NCI-H187 treated with DMSO at 0.1 percent for 48 hours (cell line): ENCODE data around the gene OR6C70.
"Not testable (repeated sequence)": the region's sequence is repeated elsewhere in the genome, so short reads cannot be mapped to it uniquely, and the experiment has no call there.

ENCODE experiments used
- DNase-seq: peaks from one replicate; lab custom pipeline; 2025; lab: John Stamatoyannopoulos, UW

OR6C70 gene

GRCh38 chr12:55470088-55470829 lies at the start of gene OR6C70:
Gene OR6C70 (minus strand): TSS chr12:55470138. CDS start chr12:55470138, 0 bp downstream.
- no peak for DNase-seq

GRCh38 chr12:55516391-55516790 lies 46.5 kb upstream of the OR6C70 start:
- DNase-seq, result no peak

- no peak for DNase-seq
These were observed 45.8 kb upstream of the OR6C70 start for GRCh38 chr12:55515696-55516095.

- DNase-seq, result no peak
These were observed 31.7 kb upstream of the OR6C70 start for GRCh38 chr12:55501601-55502000.

DNA sequence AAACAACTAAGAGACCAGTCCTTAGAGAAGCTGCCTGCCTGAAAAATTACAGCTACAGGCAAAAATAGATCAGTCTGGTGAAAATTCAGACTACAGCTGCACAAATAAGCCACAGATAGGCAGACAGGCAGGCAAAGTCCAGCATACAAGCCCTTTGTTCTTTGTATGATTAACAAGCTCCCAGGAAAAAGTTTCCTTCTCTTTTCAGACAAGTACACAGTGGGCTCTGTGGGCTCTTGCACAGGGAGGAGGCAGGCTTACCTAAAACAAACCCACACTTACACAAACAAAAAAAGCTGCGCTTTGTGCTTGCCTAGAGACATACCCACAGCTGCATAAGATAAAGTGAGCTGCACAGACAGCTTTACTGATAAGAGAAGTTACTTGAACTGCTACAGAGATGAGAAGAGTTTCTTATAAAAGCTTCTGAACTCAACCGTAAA lies 29.9 kb upstream of the OR6C70 start:
- DNase-seq, result no peak

GRCh38 chr12:55499231-55499630 lies 29.3 kb upstream of the OR6C70 start:
- DNase-seq, result no peak

DNA sequence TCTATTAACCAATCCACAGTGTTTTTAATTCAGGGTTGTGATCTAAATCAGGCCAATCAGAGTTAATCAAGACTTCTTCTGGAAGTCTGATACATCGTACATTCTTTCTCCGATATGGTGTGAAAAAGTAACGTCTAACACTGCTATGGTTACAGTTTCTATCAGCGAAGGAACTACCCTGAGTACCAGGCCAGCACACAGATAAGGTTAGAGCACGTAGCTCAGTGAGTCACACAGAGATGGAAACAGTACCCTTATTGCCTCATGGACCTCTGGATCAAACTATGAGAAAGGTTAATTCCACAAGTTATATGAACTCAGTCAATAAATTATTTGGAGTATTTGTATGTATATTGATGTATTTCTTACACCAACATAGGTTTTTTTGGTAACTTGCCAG lies 25.6 kb upstream of the OR6C70 start:
- no peak for DNase-seq

DNA sequence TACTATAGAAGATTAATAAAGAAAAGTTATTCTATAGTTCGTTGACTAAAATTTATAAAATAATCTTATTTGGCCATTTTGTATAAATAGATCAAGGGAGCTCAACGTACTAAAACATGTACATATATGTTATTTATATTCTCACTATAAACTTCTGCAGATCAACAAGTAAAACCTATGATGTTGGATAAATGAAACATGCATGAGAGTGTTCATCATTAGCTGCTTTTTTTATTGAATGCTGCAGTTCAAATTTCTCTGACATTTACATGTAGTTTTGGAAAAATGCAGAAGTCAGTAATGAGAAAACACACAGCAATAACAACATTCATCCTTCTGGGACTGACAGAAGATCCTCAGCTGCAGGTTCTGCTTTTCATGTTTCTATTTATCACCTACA lies 22.1 kb upstream of the OR6C70 start, which contains the start of gene OR6C68:
TSS of gene OR6C68 (plus strand) at position 301 of the 400 bp plus-strand sequence. CDS start at position 301, 0 bp downstream.
- no peak for DNase-seq

- DNase-seq, result not testable (repeated sequence)
These were observed 14.3 kb upstream of the OR6C70 start for GRCh38 chr12:55484284-55484683.

DNA sequence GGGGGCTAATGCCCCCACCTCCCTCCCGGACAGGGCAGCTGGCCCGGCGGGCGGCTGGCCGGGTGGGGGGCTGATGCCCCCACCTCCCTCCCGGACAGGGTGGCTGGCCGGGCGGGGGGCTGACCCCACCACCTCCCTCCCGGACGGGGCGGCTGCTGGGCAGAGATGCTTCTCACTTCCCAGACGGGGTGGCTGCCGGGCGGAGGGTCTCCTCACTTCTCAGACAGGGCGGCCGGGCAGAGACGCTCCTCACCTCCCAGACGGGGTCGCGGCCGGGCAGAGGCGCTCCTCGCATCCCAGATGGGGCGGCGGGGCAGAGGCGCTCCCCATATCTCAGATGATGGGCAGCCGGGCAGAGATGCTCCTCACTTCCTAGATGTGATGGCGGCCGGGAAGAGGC lies 9.2 kb upstream of the OR6C70 start:
- not testable (repeated sequence) for DNase-seq

GRCh38 chr12:55472264-55472663 lies 2.3 kb upstream of the OR6C70 start:
- no peak for DNase-seq

GRCh38 chr12:55469291-55469690 lies 647 bp downstream of the OR6C70 start:
- DNase-seq, result no peak

- DNase-seq, result no peak
These were observed 2.1 kb downstream of the OR6C70 start for GRCh38 chr12:55467836-55468235.

DNA sequence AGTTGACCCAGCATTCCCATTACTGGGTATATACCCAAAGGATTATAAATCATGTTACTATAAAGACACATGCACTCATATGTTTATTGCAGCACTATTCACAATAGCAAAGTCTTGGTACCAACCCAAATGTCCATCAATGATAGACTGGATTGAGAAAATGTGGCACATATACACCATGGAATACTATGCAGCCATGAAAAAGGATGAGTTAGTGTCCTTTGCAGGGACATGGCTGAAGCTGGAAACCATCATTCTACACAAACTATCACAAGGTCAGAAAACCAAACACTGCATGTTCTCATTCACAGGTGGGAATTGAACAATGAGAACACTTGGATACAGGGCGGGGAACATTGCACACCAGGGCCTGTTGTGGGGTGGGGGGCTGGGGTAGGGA lies 5.0 kb downstream of the OR6C70 start:
- DNase-seq, result not testable (repeated sequence)

DNA sequence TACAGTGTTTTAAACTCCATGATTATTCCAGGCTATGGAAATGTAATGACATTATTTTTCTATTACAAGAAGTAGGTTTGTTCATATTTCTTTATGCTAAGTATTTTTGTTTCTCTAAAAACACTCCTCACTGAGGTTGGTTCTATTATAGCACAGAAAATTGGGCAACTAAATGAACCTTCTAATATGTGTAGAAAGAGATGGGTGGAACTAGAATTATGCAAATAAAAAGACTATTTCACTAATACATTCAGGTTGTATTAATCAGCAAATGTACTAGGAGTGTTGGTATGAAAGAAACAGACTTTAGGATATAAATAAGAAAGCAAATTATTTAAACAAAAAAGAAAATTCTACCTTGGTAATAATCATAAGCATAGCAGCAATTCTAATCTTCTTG lies 21.1 kb downstream of the OR6C70 start:
- DNase-seq, result no peak

GRCh38 chr12:55446326-55446725 lies 23.6 kb downstream of the OR6C70 start:
- no peak for DNase-seq

- no peak for DNase-seq
These were observed 24.6 kb downstream of the OR6C70 start for GRCh38 chr12:55445357-55445756.

- DNase-seq, result no peak
These were observed 26.2 kb downstream of the OR6C70 start, which contains the start of gene OR6C2 for GRCh38 chr12:55443776-55444175. Gene OR6C2 (plus strand): TSS chr12:55444076. CDS start chr12:55452214, 8,138 bp downstream.

DNA sequence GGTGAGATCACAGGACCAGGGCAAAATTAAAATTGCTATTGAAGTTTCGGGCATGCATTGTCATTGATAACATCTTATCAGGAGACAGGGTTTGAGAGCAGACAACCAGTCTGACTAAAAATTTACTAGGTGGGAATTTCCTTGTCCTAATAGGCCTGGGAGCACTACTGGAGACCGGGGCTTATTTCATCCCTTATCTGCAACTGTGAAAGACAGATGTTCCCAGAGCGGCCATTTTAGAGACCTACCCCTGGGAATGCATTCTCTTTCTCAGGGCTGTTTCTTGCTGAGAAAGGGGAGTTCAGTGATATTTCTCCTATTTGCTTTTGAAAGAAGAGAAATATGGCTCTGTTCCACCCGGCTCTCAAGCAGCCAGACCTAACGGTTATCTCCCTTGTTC lies 28.7 kb downstream of the OR6C70 start:
- DNase-seq, result not testable (repeated sequence)

DNA sequence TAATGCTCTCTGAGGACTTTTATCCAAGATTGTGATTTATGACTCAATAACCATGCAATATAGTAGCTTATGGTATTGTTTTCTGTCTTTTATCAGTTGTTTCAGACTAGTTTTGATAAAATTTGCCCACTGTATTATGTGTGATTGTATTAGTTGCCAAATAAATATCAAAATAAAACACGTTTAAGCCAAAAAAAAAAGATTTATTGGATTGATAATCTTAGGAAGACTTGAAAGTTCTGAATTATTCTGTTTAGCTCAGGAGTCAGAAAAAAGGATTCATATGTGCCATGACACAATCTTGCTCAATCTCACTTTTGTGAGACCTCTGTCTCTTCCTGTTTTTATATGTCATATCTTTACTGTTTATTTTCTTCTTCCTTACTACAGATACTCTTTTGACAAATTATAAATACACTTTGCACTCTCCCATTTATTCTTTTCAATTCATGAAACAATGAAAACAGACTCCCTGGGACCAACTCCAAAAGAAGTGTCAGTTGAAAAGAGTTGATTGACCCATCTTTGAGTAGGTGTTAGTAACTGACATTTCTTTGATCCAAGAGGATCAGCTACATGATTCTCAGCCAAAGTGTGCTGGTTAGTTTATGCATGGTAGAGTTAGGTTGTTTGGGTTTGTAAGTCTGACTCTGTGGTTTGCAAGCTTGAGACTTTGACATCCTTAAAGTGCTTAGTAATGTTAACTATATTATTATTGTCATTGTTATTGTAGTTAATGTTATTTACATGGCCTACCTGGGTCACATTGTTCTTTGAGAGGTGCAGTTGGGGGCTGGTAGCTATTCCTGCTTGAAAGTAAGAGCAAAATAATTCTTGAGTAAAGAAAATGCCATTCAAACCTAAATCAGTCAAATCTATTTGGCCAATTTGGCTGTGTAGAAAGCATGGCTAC lies 41.4 kb downstream of the OR6C70 start:
- no peak for DNase-seq

DNA sequence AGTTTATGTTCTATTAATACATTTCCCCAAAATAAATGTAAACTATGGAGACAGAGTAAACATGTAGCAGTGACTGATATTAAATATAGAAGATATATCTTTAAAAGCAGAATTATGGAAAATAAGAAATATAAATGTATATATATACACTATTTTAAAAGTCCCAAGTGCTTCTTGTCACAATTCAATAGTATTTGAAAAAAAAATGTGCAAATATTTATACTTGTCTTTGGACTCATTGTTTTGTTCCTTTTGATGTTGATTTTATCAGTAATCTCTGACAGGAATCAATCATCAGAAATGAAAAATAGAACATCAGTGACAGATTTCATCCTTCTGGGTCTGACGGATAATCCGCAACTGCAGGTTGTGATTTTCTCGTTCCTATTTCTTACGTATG lies 44.0 kb downstream of the OR6C70 start, which contains the start of gene OR6C76:
TSS of gene OR6C76 (plus strand) at position 301 of the 400 bp plus-strand sequence. CDS start at position 301, 0 bp downstream.
- DNase-seq, result no peak

DNA sequence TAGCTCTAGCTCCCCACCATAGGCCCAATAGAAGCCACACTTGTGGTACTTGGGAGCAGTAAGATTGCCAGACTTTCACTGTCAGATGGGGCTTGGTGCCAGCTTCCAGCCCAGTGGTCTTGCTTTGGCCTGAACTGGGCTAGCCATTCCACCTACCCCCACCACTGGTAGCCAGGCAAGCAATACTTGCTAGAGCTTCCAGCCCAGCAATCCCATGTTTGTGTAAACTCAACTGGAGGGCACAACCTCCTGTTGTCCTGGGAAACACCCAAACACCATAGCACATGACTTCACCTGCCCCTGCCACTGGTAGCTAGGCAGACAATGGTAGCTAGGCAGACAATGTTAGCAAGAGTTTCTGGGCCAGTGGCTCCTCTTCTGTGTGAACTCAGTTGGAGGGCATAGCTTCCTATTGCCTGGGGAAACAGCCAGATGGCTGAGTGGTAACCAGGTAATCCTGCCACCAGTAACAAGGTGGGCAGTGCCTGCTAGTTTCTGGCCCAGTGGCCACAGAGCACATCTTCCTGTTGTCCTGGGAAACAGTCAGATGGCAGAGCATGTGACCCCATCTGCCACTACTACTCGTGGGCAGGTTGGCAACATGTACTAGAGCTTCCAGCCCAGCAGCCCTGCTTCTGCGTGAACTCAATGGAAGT lies 49.5 kb downstream of the OR6C70 start:
- no peak for DNase-seq
